ENCODE data around the gene FMO5.
"Not testable (repeated sequence)": the region's sequence is repeated elsewhere in the genome, so short reads cannot be mapped to it uniquely, and the experiment has no call there.

The FMO5 gene

GRCh38 chr1:147238053-147238902 lies 13.1 kb upstream of the FMO5 start:
- peak overlapping the region; percentile 69 for H3K27ac ChIP-seq
- no peak for TF ChIP-seq CTCF (conservative IDR thresholded peaks at IDR 0.05)

- peak overlapping the region; percentile 69 for H3K27ac ChIP-seq
- no peak for TF ChIP-seq CTCF (conservative IDR thresholded peaks at IDR 0.05)
Measured at GRCh38 chr1:147236959-147237791, 12.0 kb upstream of the FMO5 start.

GRCh38 chr1:147236448-147236847 lies 11.3 kb upstream of the FMO5 start:
- H3K27ac ChIP-seq, result peak overlapping the region; percentile 69; the same call in 1 of the 2 replicates
- no peak for TF ChIP-seq CTCF (conservative IDR thresholded peaks at IDR 0.05)

GRCh38 chr1:147235822-147236221 lies 10.7 kb upstream of the FMO5 start:
- no peak for TF ChIP-seq CTCF (conservative IDR thresholded peaks at IDR 0.05)
- peak overlapping the region; percentile 69; the same call in 1 of the 2 replicates for H3K27ac ChIP-seq

- not testable (repeated sequence) for H3K27ac ChIP-seq
Measured at GRCh38 chr1:147233903-147234302, 8.8 kb upstream of the FMO5 start.

- not testable (repeated sequence) for H3K27ac ChIP-seq
Measured at GRCh38 chr1:147231032-147231431, 5.9 kb upstream of the FMO5 start.

- no peak overlapping the region for H3K27ac ChIP-seq
- no peak for TF ChIP-seq CTCF (conservative IDR thresholded peaks at IDR 0.05)
Measured at GRCh38 chr1:147223740-147224615, 1.2 kb downstream of the FMO5 start.

- no peak for TF ChIP-seq CTCF (conservative IDR thresholded peaks at IDR 0.05)
- no peak overlapping the region for H3K27ac ChIP-seq
Measured at GRCh38 chr1:147218606-147219005, 6.5 kb downstream of the FMO5 start.

Measured in VCaP (cell line).